Measurements from ENCODE around the gene PAPPA2. TPM values are rescaled to one million over a fixed set of nuclear protein-coding genes. Genes with fewer than 3 reads are reported as not detected.

PAPPA2 gene
- total RNA-seq, 4 donors from 2014 or later, result 0.35 to 32.2 (median 1.1) TPM

- no peaks in the 10 kb centered on the region for H3K4me1 ChIP-seq
- no peak overlapping the region for H3K4me3 ChIP-seq
- no peaks in the 10 kb centered on the region for H3K36me3 ChIP-seq
- no peak for DNase-seq
- H3K27me3 ChIP-seq, result no peaks in the 10 kb centered on the region
- peaks cover 0 to 4% (median 0%) of the 10 kb centered on the region in 4 donors for H3K9me3 ChIP-seq
- no peak overlapping the region for H3K27ac ChIP-seq
- TF ChIP-seq CTCF (IDR thresholded peaks at IDR 0.05) (no peak), POLR2A (IDR thresholded peaks at IDR 0.05) (no peak)
Observed at GRCh38 chr1:176460544-176461336, 2.2 kb upstream of the PAPPA2 start.

- Histone ChIP-seq H3K4me1 (no peaks in the 10 kb centered on the region), H3K36me3 (no peaks in the 10 kb centered on the region), H3K27ac (no peak overlapping the region), H3K4me3 (no peak overlapping the region), H3K27me3 (no peaks in the 10 kb centered on the region), H3K9me3 (peaks cover 0 to 4% (median 0%) of the 10 kb centered on the region in 4 donors)
- DNase-seq, result no peak
- TF ChIP-seq POLR2A (IDR thresholded peaks at IDR 0.05) (no peak), CTCF (IDR thresholded peaks at IDR 0.05) (no peak)
Observed at GRCh38 chr1:176461576-176461975, 1.4 kb upstream of the PAPPA2 start.

GRCh38 chr1:176466514-176466913, 3.5 kb downstream of the PAPPA2 start:
- Histone ChIP-seq H3K27ac (no peak overlapping the region), H3K36me3 (no peaks in the 10 kb centered on the region), H3K9me3 (no peaks in the 10 kb centered on the region), H3K27me3 (no peaks in the 10 kb centered on the region), H3K4me3 (no peak overlapping the region), H3K4me1 (no peaks in the 10 kb centered on the region)
- no peak for DNase-seq
- no peak for TF ChIP-seq POLR2A (IDR thresholded peaks at IDR 0.05)
- no peak for TF ChIP-seq CTCF (IDR thresholded peaks at IDR 0.05)

GRCh38 chr1:176469450-176470010, 6.6 kb downstream of the PAPPA2 start:
- no peak overlapping the region for H3K27ac ChIP-seq
- no peak for TF ChIP-seq POLR2A (IDR thresholded peaks at IDR 0.05)
- no peak for TF ChIP-seq CTCF (IDR thresholded peaks at IDR 0.05)
- H3K4me3 ChIP-seq, result no peak overlapping the region
- no peaks in the 10 kb centered on the region for H3K27me3 ChIP-seq
- H3K36me3 ChIP-seq, result no peaks in the 10 kb centered on the region
- H3K4me1 ChIP-seq, result no peaks in the 10 kb centered on the region
- DNase-seq, result no peak
- no peaks in the 10 kb centered on the region for H3K9me3 ChIP-seq

GRCh38 chr1:176471338-176472121, 8.6 kb downstream of the PAPPA2 start:
- H3K36me3 ChIP-seq, result no peaks in the 10 kb centered on the region
- TF ChIP-seq CTCF (IDR thresholded peaks at IDR 0.05) (no peak), POLR2A (IDR thresholded peaks at IDR 0.05) (no peak)
- DNase-seq, result no peak
- no peaks in the 10 kb centered on the region for H3K4me1 ChIP-seq
- no peak overlapping the region for H3K27ac ChIP-seq
- H3K9me3 ChIP-seq, result no peaks in the 10 kb centered on the region
- no peaks in the 10 kb centered on the region for H3K27me3 ChIP-seq
- H3K4me3 ChIP-seq, result no peak overlapping the region
